Gastrocnemius medialis (tissue), 4 donors: Measurements from ENCODE around the gene PSMD2.

Experiments used
- CTCF ChIP-seq, 5 experiments: fragments of 450-650 bp in 3 of 5; fragments of 200-600 bp in 2 of 5; sonication (generic) in 2 of 5; IDR thresholded peaks in 4 of 5; conservative IDR thresholded peaks in 1 of 5; 1 replicate in 4 of 5; 2 replicates in 1 of 5; pipeline ENCODE4 v1.5.1; 2016 to 2019; ENCODE audit warnings: antibody characterized with exemption in 5 of 5, mild to moderate bottlenecking in 3 of 5, moderate library complexity in 3 of 5
- POLR2A ChIP-seq, 2 donors: fragments of 450-650 bp; IDR thresholded peaks; one replicate each; pipeline ENCODE4 v1.6.1; 2017; ENCODE audit warnings: antibody characterized with exemption in 2 of 2, mild to moderate bottlenecking in 2 of 2, moderate library complexity in 2 of 2

- no peak for TF ChIP-seq CTCF (IDR thresholded peaks at IDR 0.05 in 4 of 5, conservative IDR thresholded peaks at IDR 0.05 in 1 of 5)
- no peak for TF ChIP-seq POLR2A (IDR thresholded peaks at IDR 0.05)
Observed at GRCh38 chr3:184258926-184259325, 40.1 kb upstream of the PSMD2 start.
